Activated CD4-positive, alpha-beta T cell treated with anti-CD3 and anti-CD28 coated beads for 4 hours (primary cell): ENCODE results near the gene ERVMER34-1.

ENCODE experiments used
- DNase-seq, 2 donors: peaks; one replicate each; pipeline ENCODE4 v3.0.0-alpha.2; 2020

The ERVMER34-1 gene

DNA sequence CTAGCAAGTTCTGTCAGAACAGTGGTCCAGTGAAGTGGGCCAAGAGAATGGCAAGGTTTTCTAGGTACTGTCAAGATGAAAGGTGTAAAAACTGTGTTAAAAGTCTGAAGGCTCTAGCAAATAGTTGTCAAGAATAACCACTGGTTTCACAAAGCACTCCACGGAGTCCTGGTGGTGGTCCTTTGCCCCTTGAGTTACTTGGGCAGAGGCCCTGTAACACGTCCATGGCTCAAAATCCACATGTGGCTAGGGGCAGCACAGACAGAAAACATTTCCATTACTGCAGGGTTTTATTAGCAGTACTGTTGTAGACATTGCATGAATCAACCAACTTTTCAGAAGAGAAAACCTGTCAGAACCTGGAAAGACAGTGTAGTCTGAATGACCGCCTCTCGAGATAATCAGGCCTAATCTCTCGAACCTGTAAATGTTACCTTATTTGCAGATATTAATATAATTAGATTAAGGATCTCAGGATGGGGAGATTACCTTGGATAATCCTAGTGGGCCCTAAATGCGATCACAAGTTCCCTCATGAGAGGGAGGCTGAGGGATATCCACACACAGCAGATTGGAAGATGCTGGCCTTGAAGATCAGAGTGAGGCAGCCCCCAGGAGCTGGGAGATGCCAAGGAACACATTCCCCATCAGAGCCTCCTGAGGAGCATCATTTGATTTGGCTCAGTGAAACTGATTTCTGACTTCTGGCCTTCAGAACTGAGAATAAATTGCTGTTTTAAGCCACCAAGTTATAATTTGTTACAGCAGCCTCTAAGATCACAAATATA, 34.7 kb downstream of the ERVMER34-1 start:
- no peak for DNase-seq

DNA sequence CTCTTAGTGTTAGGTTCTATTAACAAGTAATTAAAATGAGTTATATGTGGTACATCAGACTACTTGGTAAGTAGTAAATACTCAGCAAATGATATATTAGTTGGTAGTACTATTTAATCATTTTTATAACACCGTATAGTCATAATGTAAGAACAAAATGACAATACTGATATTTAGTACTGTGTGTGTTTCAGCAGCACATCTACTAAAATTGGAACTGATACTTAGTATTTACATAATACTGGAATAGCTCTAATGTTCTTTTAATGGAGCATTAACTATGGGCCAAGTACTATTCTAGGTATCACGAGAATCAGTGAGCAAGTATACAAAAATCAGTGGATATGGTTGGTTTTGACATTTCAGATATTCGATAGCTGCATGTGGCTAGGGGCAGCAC, 35.3 kb downstream of the ERVMER34-1 start:
- DNase-seq: no peak

DNA sequence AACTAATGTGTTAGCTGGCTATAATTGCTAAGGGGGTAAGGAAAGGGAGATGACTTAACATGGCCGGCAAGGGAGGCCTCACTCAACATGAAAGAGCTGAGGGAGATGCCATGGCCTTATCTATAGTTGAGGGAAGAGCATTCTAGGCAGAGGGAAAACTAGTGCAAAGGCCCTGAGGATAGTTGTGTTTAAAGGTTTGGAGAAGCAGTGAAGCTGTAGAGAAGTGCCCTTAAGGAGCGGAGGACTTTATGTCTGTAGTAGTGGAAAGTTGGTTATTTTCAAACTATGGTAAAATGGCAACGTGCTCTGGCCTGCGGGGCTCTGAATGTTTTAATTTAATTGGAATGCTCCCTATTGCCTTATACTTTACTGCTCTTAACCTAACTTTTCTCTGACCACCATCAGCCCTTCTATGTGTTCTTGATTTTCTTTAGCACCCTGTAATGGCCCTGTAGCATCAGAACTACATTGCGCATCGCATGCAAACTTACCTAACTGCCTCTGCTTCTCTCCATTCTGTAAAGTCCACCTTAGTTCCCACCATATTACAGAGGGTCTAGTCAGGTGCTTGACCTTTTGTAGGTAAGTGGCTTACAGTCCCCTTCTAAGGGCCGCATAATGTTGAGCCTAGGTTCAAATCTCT, 35.8 kb downstream of the ERVMER34-1 start:
- DNase-seq: no peak

DNA sequence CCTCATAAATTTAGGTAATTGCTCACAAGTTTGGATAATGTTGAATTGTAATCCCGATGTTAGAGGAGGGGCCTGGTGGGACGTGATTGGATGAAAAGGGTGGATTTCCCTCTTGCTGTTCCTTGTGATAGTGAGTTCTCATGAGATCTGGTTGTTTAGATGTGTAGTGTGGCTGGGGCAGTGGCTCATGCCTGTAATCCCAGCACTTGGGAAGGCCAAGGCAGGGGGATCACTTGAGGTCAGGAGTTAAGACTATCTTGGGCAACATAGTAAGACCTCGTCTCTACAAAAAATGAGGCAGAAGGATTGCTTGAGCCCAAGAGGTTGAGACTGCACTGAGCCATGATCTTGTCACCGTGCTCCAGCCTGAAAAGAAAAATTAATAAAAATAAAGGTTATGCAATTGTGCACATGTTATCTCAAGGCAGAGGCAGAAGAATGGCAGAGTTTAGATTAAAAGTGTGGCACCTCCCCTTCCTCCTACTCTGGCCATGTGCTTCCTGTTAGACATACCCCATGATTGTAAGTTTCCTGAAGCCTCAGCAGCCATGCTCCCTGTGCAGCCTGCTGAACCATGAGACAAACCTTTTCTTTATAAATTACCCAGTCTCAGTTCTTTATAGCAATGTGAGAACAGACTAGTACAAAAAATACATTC, 36.5 kb downstream of the ERVMER34-1 start:
- no peak for DNase-seq

DNA sequence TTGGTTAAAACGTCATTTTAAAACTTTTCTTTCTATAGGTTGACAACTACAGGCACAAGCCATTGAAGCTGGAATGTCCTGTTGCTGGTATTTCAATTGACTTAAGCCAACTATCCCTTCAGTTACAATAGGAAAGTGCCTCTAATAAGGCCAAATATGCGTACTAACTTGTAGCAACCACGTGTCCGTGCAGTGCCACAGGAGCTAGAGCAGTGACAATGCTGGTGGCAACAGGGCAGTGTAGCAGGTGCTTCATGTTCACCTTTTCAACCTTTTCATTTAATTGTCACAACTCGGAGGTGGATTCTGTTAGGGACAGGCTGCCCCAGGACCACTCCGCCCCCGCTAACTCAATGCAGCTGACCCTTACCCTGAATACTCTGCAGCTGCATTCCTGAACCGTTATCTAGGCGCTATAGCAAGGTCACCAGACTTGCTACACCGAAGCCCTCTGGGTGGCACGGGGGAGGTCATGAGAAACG, 37.7 kb downstream of the ERVMER34-1 start:
- no peak for DNase-seq

DNA sequence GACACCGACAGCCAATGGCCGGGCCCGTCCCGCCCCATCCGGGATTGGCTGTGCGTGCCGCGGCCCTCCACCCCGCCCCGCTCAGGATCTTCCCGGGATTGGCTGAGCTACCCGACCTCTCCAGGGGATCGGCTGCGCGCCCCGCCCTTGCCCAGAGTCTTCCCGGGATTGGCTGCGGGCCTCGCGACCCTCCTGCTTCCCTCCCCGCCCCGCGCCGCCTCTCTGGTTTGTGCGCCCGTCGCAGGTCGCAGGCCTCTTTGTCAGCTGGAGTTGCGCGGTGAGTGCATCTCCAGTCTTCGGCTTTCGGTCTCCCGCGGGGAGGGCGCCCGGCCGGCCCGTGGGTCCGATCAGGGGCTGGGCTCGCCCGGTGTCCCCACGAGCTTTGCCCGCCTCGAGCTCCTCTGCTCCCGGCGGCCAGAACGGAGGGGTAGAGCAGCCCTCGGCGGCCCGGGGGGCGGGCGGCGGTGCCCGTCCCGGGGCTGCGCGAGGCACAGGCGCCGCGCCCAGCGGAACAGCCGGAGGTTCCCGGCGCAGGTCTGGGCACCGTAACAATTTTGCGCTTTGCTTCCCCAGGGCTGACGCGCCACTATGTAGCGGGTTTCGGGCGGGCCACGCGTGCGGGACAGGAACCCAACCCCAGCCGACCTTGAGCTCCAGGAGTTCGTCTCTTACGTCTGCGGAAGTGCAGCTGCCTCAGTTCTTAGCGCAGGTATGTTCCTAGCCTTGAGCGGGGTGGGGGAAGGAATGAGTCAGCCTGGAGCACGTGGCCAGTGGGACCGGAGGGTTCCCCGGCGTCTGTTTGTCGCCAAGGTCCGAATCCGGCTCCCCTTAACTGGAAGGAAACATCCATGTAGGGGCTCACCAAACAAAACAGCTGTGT, 38.7 kb downstream of the ERVMER34-1 start:
- DNase-seq: peak; percentile 95 to 96

DNA sequence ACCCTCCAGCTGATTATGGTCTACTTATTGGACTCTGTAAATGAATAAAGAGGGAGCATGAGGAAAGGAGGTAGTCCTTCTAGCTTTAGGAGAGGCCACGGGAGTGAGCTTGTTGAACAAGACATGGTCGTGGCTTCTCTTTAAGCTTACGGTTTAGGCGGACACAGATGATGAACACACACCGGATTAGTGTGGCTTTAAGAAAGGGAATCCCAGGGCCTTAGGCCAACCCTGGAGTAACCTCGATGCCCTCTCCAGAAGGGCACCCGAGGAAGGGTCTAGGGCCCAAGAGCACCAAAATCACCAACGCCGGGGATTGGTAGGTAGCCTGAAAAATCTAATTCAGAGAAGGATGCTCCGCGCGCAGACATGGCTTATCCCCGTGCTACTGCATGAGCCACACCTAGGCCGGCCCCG, 39.4 kb downstream of the ERVMER34-1 start:
- no peak for DNase-seq

DNA sequence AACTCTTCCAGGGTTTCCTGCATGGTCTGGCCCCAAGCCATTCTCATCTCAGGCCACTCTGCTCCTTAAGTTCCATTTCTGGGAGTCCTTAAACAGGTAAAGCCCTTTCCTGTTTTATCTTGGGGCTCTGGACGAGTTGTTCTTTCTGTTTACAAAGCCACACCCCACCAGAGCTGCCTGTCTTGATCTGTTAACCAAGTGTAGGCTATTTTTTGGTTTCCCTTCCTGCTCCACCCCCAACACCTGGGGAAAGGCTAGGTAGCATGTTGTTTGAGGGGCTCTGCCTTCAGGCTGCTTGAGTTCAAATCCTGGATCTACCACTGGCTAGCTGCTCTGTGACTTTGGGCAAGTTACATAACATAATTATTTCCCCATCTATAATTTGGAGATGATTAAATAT, 40.0 kb downstream of the ERVMER34-1 start:
- DNase-seq: no peak

DNA sequence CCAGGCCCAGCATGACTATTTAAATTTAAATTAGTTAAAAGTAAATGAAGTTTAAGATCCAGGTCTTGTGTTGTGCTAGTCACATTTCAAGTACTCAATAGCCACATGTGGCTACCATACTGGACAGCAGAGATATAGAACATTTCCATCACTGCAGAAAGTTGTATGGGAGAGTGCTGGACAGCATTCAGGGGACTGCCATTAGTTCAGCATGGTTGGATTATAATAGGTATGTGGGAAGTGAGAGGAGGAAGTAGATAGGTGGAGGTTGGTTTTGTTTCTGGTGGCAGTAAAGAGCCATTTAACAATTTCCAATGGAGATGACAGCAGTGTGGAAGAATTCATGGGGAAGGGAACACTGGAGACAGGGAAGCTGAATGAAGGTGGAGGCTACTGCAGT, 42.1 kb downstream of the ERVMER34-1 start:
- no peak for DNase-seq

DNA sequence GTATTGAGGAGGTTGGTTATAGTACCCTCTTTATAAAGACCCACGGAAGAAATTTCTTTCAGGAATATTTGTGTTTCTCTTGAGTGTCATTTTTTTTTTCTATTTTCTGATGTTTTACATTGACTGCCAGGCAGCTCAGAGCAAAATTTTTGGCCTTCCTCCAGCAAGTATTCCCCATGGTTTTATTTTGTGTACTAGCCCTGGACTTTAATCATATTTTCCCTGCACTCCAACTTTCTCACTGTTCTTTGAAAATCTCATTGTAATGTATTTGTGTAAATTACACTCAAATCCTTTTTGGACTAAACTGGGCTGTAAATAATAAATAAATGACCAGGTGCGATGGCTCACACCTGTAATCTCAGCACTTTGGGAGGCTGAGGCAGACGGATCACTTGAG, 46.6 kb downstream of the ERVMER34-1 start:
- DNase-seq: no peak

DNA sequence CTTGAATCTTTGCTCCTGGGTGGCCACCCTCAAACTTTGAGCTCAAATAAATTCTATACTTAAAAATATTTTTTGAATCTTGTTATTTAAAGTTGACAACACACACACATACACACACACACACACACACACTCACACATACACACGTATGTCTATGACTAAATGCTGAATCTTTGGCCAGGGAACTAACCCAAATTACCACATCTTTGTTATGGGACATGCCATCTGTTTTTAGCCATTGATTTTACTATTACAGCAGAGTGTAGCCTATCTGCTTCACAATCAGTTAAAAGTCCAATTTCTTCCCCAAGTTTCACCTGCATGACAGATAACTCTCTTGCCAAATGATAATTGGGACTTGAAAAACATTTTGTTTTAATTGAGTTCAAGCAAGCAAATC, 47.1 kb downstream of the ERVMER34-1 start:
- no peak for DNase-seq

DNA sequence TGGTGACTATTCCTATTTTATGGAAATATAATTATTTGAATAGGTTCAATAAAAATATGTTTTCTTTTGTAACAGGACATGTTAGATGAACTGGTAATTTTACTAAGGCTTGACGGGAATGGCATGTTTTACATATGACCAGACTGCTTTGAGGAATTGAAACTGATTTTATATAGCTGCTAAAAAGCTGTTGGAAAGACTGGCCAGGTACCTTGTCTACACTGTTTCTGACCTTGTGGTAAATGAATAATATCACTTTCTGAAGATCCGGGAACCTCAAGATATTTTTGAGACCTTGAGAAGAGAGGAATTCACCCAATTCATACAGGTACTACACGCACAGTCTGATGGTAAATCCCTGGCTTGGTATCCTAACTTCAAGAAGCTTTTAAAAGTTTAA, 50.0 kb downstream of the ERVMER34-1 start:
- DNase-seq: no peak

DNA sequence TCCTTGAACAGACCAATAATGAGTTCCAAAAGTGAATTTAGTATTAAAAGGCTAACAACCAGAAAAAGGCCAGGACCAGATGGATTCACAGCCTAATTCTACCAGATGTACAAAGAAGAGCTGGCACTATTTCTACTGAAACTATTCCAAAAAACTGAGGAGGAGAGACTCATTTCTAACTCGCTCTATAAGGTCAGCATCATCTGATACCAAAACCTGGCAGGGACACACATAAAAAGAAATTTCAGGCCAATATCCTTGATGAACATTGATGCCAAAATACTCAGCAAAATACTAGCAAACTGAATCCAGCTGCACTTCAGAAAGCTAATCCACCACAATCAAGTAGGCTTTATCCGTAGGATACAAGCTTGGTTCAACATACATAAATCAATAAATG, 56.3 kb downstream of the ERVMER34-1 start:
- DNase-seq: no peak

DNA sequence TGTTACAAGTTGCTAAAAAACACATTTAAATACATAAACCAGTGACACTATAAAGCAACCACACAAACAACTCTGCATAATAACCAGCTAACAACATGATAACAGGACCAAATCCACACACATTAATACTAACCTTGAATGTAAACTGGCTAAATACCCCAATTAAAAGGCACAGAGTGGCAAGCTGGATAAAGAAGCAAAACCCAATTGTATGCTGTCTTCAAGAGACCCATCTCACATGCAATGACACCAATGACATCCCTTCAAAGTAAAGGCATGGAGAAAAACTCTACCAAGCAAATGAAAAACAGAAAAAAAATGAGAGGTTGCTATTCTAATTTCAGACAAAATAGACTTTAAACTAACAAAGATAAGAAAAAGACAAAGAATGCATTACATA, 57.7 kb downstream of the ERVMER34-1 start:
- DNase-seq: no peak
